HepG2 (cell line): ENCODE data around the gene P2RY2. TPM values are rescaled to one million over a fixed set of nuclear protein-coding genes. Genes with fewer than 3 reads are reported as not detected.

Experiments used
- ARID5B ChIP-seq: IDR thresholded peaks from 2 replicates; pipeline ENCODE4 v1.4.0; 2020; ENCODE audit warnings: mild to moderate bottlenecking, missing genetic modification reagents
- ATAD3A ChIP-seq: sonication (generic); formaldehyde crosslinking; IDR thresholded peaks from 2 replicates; pipeline ENCODE4 v1.4.0; 2020; ENCODE audit warnings: missing genetic modification reagents
- ATM ChIP-seq: fragments of 450-650 bp; IDR thresholded peaks from 2 replicates; pipeline ENCODE4 v1.7.1; 2017; ENCODE audit warnings: mild to moderate bottlenecking, borderline replicate concordance
- CEBPG ChIP-seq: IDR thresholded peaks from 2 replicates; pipeline ENCODE4 v1.6.1; 2016
- CREB1 ChIP-seq, 2 experiments: fragments of 450-650 bp in 1 of 2; IDR thresholded peaks; 2 replicates each; pipeline ENCODE4 v1.6.1; 2016 to 2017; ENCODE audit warnings: control low read depth in 1 of 2, mild to moderate bottlenecking in 1 of 2, missing compliant biosample characterization in 1 of 2, missing genetic modification characterization in 1 of 2
- CREBL2 ChIP-seq: sonication (generic); formaldehyde crosslinking; IDR thresholded peaks from 2 replicates; pipeline ENCODE4 v1.8.1; 2023; ENCODE audit warnings: missing genetic modification reagents, mild to moderate bottlenecking, borderline replicate concordance
- MAFG ChIP-seq: sonication (generic); formaldehyde crosslinking; IDR thresholded peaks from 2 replicates; pipeline ENCODE4 v1.5.1; 2020; ENCODE audit warnings: mild to moderate bottlenecking, missing genetic modification reagents
- MLXIP ChIP-seq: sonication (generic); formaldehyde crosslinking; IDR thresholded peaks from 2 replicates; pipeline ENCODE4 v1.9.0; 2021; ENCODE audit warnings: missing genetic modification reagents, borderline replicate concordance
- MZF1 ChIP-seq: sonication (generic); formaldehyde crosslinking; IDR thresholded peaks from 2 replicates; pipeline ENCODE4 v1.8.1; 2023; ENCODE audit warnings: mild to moderate bottlenecking, missing genetic modification reagents, borderline replicate concordance
- NFKBIZ ChIP-seq: IDR thresholded peaks from 2 replicates; pipeline ENCODE4 v1.6.1; 2018; ENCODE audit warnings: missing genetic modification reagents, missing compliant biosample characterization
- SIX1 ChIP-seq: sonication (generic); formaldehyde crosslinking; IDR thresholded peaks from 2 replicates; pipeline ENCODE4 v1.4.0; 2020; ENCODE audit warnings: missing genetic modification reagents, borderline replicate concordance
- SMARCE1 ChIP-seq: fragments of 450-650 bp; IDR thresholded peaks from 2 replicates; pipeline ENCODE4 v1.6.1; 2017; ENCODE audit warnings: borderline replicate concordance
- TCF7 ChIP-seq: sonication (generic); IDR thresholded peaks from 2 replicates; pipeline ENCODE4 v1.6.1; 2016; ENCODE audit warnings: antibody characterized with exemption, low read depth
- YEATS4 ChIP-seq: sonication (generic); formaldehyde crosslinking; IDR thresholded peaks from 2 replicates; pipeline ENCODE4 v1.4.0; 2020; ENCODE audit warnings: missing genetic modification reagents, borderline replicate concordance
- ZBTB20 ChIP-seq: sonication (generic); formaldehyde crosslinking; IDR thresholded peaks from 2 replicates; pipeline ENCODE4 v1.8.1; 2023; ENCODE audit warnings: missing genetic modification reagents, low read depth, mild to moderate bottlenecking, borderline replicate concordance
- ZNF256 ChIP-seq: sonication (generic); formaldehyde crosslinking; conservative IDR thresholded peaks from 2 replicates; pipeline ENCODE4 v1.4.0; 2020; ENCODE audit warnings: missing genetic modification reagents
- ZNF281 ChIP-seq: sonication (generic); formaldehyde crosslinking; IDR thresholded peaks from 2 replicates; pipeline ENCODE4 v1.4.0; 2020; ENCODE audit warnings: missing genetic modification reagents, borderline replicate concordance
- ZNF3 ChIP-seq: IDR thresholded peaks from 2 replicates; pipeline ENCODE4 v1.7.0; 2017; ENCODE audit warnings: inconsistent platforms
- ZNF33B ChIP-seq: sonication (generic); formaldehyde crosslinking; IDR thresholded peaks from 2 replicates; pipeline ENCODE4 v1.5.1; 2020; ENCODE audit warnings: mild to moderate bottlenecking, missing genetic modification reagents
- ZNF34 ChIP-seq: sonication (generic); formaldehyde crosslinking; IDR thresholded peaks from 2 replicates; pipeline ENCODE4 v1.4.0; 2020; ENCODE audit warnings: mild to moderate bottlenecking, missing genetic modification reagents, borderline replicate concordance
- ZZZ3 ChIP-seq: sonication (generic); formaldehyde crosslinking; IDR thresholded peaks from 2 replicates; pipeline ENCODE4 v1.4.0; 2020; ENCODE audit warnings: missing genetic modification reagents, mild to moderate bottlenecking, borderline replicate concordance
- polyA plus RNA-seq, 8 experiments: library from polyadenylated mRNA; depleted of rRNA in 3 of 8; stranded (reverse) in 7 of 8; unstranded in 1 of 8; fragments of >200 nt; fragmentation: Illumina TruSeq in 4 of 8; extraction: Trizol in 4 of 8; gene quantifications; 2 replicates each; pipeline versions ENCODE4 v1.2.1 to v1.2.3, GENCODE V29; 2011 to 2016; ENCODE audit warnings: low read depth in 4 of 8, missing spikeins in 1 of 8, mixed read lengths in 1 of 8; ENCODE audit not compliant: insufficient read depth in 1 of 8
- total RNA-seq, 5 experiments: library from RNA; depleted of rRNA; stranded (reverse); fragments of >200 nt; fragmentation: Illumina TruSeq; extraction: Trizol; gene quantifications; 2 replicates each; pipeline ENCODE4 v1.2.3, GENCODE V29; 2016; ENCODE audit warnings: low read depth in 1 of 5

Gene P2RY2
- total and polyA plus RNA-seq, 2 of the 13 experiments (the other 11 are each of a cell fraction or from before 2014, with no cell fraction given) = 0.95 to 3.1 TPM

GRCh38 chr11:73271936-73272679, 54.0 kb downstream of the P2RY2 start, which contains the start of gene P2RY6 (continued):
- no peak for TF ChIP-seq MLXIP (CRISPR knock-in tag)
- no peak for TF ChIP-seq ZNF256 (CRISPR knock-in tag)
- TF ChIP-seq ATAD3A (CRISPR knock-in tag) = no peak
- TF ChIP-seq ZNF3 (CRISPR knock-in tag) = no peak
- TF ChIP-seq NFKBIZ (CRISPR knock-in tag) = no peak
- no peak for TF ChIP-seq ATM
- TF ChIP-seq ZZZ3 = no peak
- TF ChIP-seq CEBPG (CRISPR knock-in tag) = no peak
- TF ChIP-seq ZNF281 (CRISPR knock-in tag) = no peak
- TF ChIP-seq TCF7 = no peak
- peak; percentile 36; the same call in 1 of the 2 replicates for TF ChIP-seq ARID5B
- TF ChIP-seq YEATS4 (CRISPR knock-in tag) = no peak
- TF ChIP-seq ZNF33B (CRISPR knock-in tag) = no peak
- no peak for TF ChIP-seq SMARCE1
- TF ChIP-seq ZBTB20 (CRISPR knock-in tag) = no peak
- peak; percentile 93 for TF ChIP-seq MAFG (CRISPR knock-in tag)
- TF ChIP-seq CREB1 (IDR thresholded peaks at IDR 0.05) = no peak
- TF ChIP-seq CREB1 (CRISPR knock-in tag; IDR thresholded peaks at IDR 0.05) = no peak
- no peak for TF ChIP-seq MZF1 (CRISPR knock-in tag)
- no peak for TF ChIP-seq CREBL2 (CRISPR knock-in tag)
- TF ChIP-seq ZNF34 (CRISPR knock-in tag) = no peak
- no peak for TF ChIP-seq SIX1 (CRISPR knock-in tag)
